DND-41 (cell line): ENCODE measurements around the gene STAMBPL1.

ENCODE experiments used
- CTCF ChIP-seq: IDR thresholded peaks from 2 replicates; pipeline ENCODE4 v1.5.1; 2012; ENCODE audit warnings: borderline replicate concordance, low read length, moderate library complexity, mild to moderate bottlenecking; ENCODE audit not compliant: poor library complexity, severe bottlenecking; ENCODE audit errors: extremely low read depth
- EZH2 ChIP-seq: IDR thresholded peaks from 3 replicates; pipeline ENCODE4 v1.6.1; 2012; ENCODE audit warnings: borderline replicate concordance, low read depth, mild to moderate bottlenecking, moderate library complexity, low read length, inconsistent platforms; ENCODE audit not compliant: severe bottlenecking

- TF ChIP-seq CTCF, result no peak
- TF ChIP-seq EZH2, result no peak
Measured at GRCh38 chr10:88870089-88870488, 10.0 kb upstream of the STAMBPL1 start.
